Measurements from ENCODE around the gene AMN1.

The AMN1 gene

GRCh38 chr12:31727192-31727591 is 1.6 kb downstream of the AMN1 start:
- H2AFZ ChIP-seq (ENCODE audit: low read length): no peak overlapping the region
- peaks cover 15% of the 10 kb centered on the region for H3K79me2 ChIP-seq (ENCODE audit: insufficient read depth, low read length)
- no peaks in the 10 kb centered on the region for H3K36me3 ChIP-seq (ENCODE audit: insufficient read depth, low read length)
- H3K4me3 ChIP-seq (ENCODE audit: low read length, poor library complexity, severe bottlenecking): peak overlapping the region; percentile 90
- no peaks in the 10 kb centered on the region for H3K9me2 ChIP-seq (replicated peaks; ENCODE audit: low read depth, low read length)
- no peaks in the 10 kb centered on the region for H3F3A ChIP-seq (ENCODE audit: low read depth)
- TF ChIP-seq CTCF (conservative IDR thresholded peaks at IDR 0.05; ENCODE audit: low read length): no peak
- TF ChIP-seq EZH2phosphoT487 (IDR thresholded peaks at IDR 0.05; ENCODE audit: borderline replicate concordance): no peak
- H3K4me1 ChIP-seq (ENCODE audit: insufficient read depth, low read length, poor library complexity, severe bottlenecking): peaks cover 28% of the 10 kb centered on the region
- no peaks in the 10 kb centered on the region for H3K9me3 ChIP-seq (ENCODE audit: insufficient read depth, low read depth, low read length)
- peak overlapping the region; percentile 77 for H3K4me2 ChIP-seq (ENCODE audit: low read depth, low read length, poor library complexity, severe bottlenecking)
- H3K9ac ChIP-seq (ENCODE audit: low read depth, low read length, poor library complexity, severe bottlenecking): no peak overlapping the region
- no peaks in the 10 kb centered on the region for H4K20me1 ChIP-seq (ENCODE audit: insufficient read depth, low read length, poor library complexity, severe bottlenecking)
- H3K27me3 ChIP-seq (ENCODE audit: insufficient read depth, low read length, poor library complexity, severe bottlenecking): no peaks in the 10 kb centered on the region

GRCh38 chr12:31726575-31726974 is 2.2 kb downstream of the AMN1 start:
- TF ChIP-seq CTCF (conservative IDR thresholded peaks at IDR 0.05; ENCODE audit: low read length): no peak
- no peak for TF ChIP-seq EZH2phosphoT487 (IDR thresholded peaks at IDR 0.05; ENCODE audit: borderline replicate concordance)
- no peak overlapping the region for H3K4me3 ChIP-seq (ENCODE audit: low read length, poor library complexity, severe bottlenecking)
- no peaks in the 10 kb centered on the region for H3K9me3 ChIP-seq (ENCODE audit: insufficient read depth, low read depth, low read length)
- no peaks in the 10 kb centered on the region for H3K36me3 ChIP-seq (ENCODE audit: insufficient read depth, low read length)
- H3K4me2 ChIP-seq (ENCODE audit: low read depth, low read length, poor library complexity, severe bottlenecking): no peak overlapping the region
- no peaks in the 10 kb centered on the region for H3K9me2 ChIP-seq (replicated peaks; ENCODE audit: low read depth, low read length)
- no peak overlapping the region for H2AFZ ChIP-seq (ENCODE audit: low read length)
- no peaks in the 10 kb centered on the region for H3F3A ChIP-seq (ENCODE audit: low read depth)
- H3K4me1 ChIP-seq (ENCODE audit: insufficient read depth, low read length, poor library complexity, severe bottlenecking): peaks cover 28% of the 10 kb centered on the region
- H3K79me2 ChIP-seq (ENCODE audit: insufficient read depth, low read length): peaks cover 15% of the 10 kb centered on the region
- no peaks in the 10 kb centered on the region for H4K20me1 ChIP-seq (ENCODE audit: insufficient read depth, low read length, poor library complexity, severe bottlenecking)
- no peak overlapping the region for H3K9ac ChIP-seq (ENCODE audit: low read depth, low read length, poor library complexity, severe bottlenecking)
- H3K27me3 ChIP-seq (ENCODE audit: insufficient read depth, low read length, poor library complexity, severe bottlenecking): no peaks in the 10 kb centered on the region

- H3K4me2 ChIP-seq (ENCODE audit: low read depth, low read length, poor library complexity, severe bottlenecking): peak overlapping the region; percentile 23
- no peaks in the 10 kb centered on the region for H4K20me1 ChIP-seq (ENCODE audit: insufficient read depth, low read length, poor library complexity, severe bottlenecking)
- peaks cover 20% of the 10 kb centered on the region for H3K4me1 ChIP-seq (ENCODE audit: insufficient read depth, low read length, poor library complexity, severe bottlenecking)
- H3F3A ChIP-seq (ENCODE audit: low read depth): no peaks in the 10 kb centered on the region
- no peak overlapping the region for H2AFZ ChIP-seq (ENCODE audit: low read length)
- H3K79me2 ChIP-seq (ENCODE audit: insufficient read depth, low read length): peaks cover 9% of the 10 kb centered on the region
- H3K36me3 ChIP-seq (ENCODE audit: insufficient read depth, low read length): no peaks in the 10 kb centered on the region
- no peak overlapping the region for H3K4me3 ChIP-seq (ENCODE audit: low read length, poor library complexity, severe bottlenecking)
- TF ChIP-seq CTCF (conservative IDR thresholded peaks at IDR 0.05; ENCODE audit: low read length) (no peak), EZH2phosphoT487 (IDR thresholded peaks at IDR 0.05; ENCODE audit: borderline replicate concordance) (no peak)
- no peaks in the 10 kb centered on the region for H3K27me3 ChIP-seq (ENCODE audit: insufficient read depth, low read length, poor library complexity, severe bottlenecking)
- H3K9me3 ChIP-seq (ENCODE audit: insufficient read depth, low read depth, low read length): no peaks in the 10 kb centered on the region
- H3K9me2 ChIP-seq (replicated peaks; ENCODE audit: low read depth, low read length): no peaks in the 10 kb centered on the region
- no peak overlapping the region for H3K9ac ChIP-seq (ENCODE audit: low read depth, low read length, poor library complexity, severe bottlenecking)
These were observed 4.3 kb downstream of the AMN1 start for GRCh38 chr12:31724557-31724956.

All from Loucy (cell line).